OCI-LY7 (cell line): ENCODE results near the gene HIVEP2. TPM values are rescaled to one million over a fixed set of nuclear protein-coding genes. Genes with fewer than 3 reads are reported as not detected.

Experiments
- BruUV-seq: library from RNA; stranded (reverse); fragments of 400-500 nt; replicated peaks from 2 replicates; lab custom pipeline; 2021; lab: Mats Ljungman, UMichigan
- CTCF ChIA-PET: fragments of 300-600 bp; sonication (Branson Sonifier 250); formaldehyde crosslinking; loops from one replicate; lab custom pipeline; 2022; ENCODE audit warnings: antibody characterized with exemption; ENCODE audit not compliant: unreplicated experiment; lab: Charles Lee
- POLR2A ChIA-PET: fragments of 300-600 bp; sonication (Branson Sonifier 250); formaldehyde crosslinking; loops from one replicate; lab custom pipeline; 2022; ENCODE audit warnings: antibody characterized with exemption; lab: Charles Lee
- DNase-seq: peaks from one replicate; pipeline ENCODE4 v3.0.0-alpha.2; 2015; ENCODE audit warnings: low spot score
- H2AFZ ChIP-seq: fragments of 200-600 bp; sonication (generic), shearing (Covaris generic); 2 replicates; pipeline ENCODE4 v1.6.1; 2014; ENCODE audit warnings: mild to moderate bottlenecking, antibody characterized with exemption, low read length, moderate library complexity
- H3K27ac ChIP-seq: fragments of 200-600 bp; sonication (generic); 2 replicates; pipeline ENCODE4 v1.5.1; 2014; ENCODE audit warnings: mixed run types, low read depth, mild to moderate bottlenecking, moderate library complexity, low read length, inconsistent platforms; ENCODE audit not compliant: poor library complexity, severe bottlenecking
- H3K36me3 ChIP-seq: fragments of 200-600 bp; sonication (generic); 2 replicates; pipeline ENCODE4 v1.6.1; 2014; ENCODE audit warnings: mild to moderate bottlenecking, antibody characterized with exemption, low read length, moderate library complexity, mixed read lengths; ENCODE audit not compliant: insufficient read depth
- H3K4me1 ChIP-seq: fragments of 200-600 bp; sonication (generic); 2 replicates; pipeline ENCODE4 v1.5.1; 2014; ENCODE audit warnings: mild to moderate bottlenecking, low read length; ENCODE audit not compliant: insufficient read depth, poor library complexity, severe bottlenecking
- H3K4me2 ChIP-seq: fragments of 200-600 bp; sonication (generic); 2 replicates; pipeline ENCODE4 v1.6.1; 2014; ENCODE audit warnings: mild to moderate bottlenecking, low read length
- H3K4me3 ChIP-seq: fragments of 200-600 bp; sonication (generic); 2 replicates; pipeline ENCODE4 v1.5.1; 2014; ENCODE audit warnings: mild to moderate bottlenecking, low read depth, low read length; ENCODE audit not compliant: poor library complexity, severe bottlenecking
- H3K79me2 ChIP-seq: fragments of 200-600 bp; sonication (generic); 2 replicates; pipeline ENCODE4 v1.6.1; 2016; ENCODE audit warnings: low read depth, mild to moderate bottlenecking, low read length, moderate library complexity, mixed read lengths; ENCODE audit not compliant: insufficient read depth
- H3K9me2 ChIP-seq: fragments of 200-600 bp; sonication (generic); 2 replicates; pipeline ENCODE4 v1.6.1; 2016; ENCODE audit warnings: mild to moderate bottlenecking, low read length, mixed read lengths; ENCODE audit not compliant: insufficient read depth
- H3K9me3 ChIP-seq: fragments of 200-600 bp; sonication (generic); 2 replicates; pipeline ENCODE4 v1.6.1; 2014; ENCODE audit warnings: mild to moderate bottlenecking, mixed run types, low read length, mixed read lengths
- H4K20me1 ChIP-seq: fragments of 200-600 bp; sonication (generic); 2 replicates; pipeline ENCODE4 v1.6.1; 2014; ENCODE audit warnings: mild to moderate bottlenecking, antibody characterized with exemption, low read length, moderate library complexity, mixed read lengths; ENCODE audit not compliant: insufficient read depth
- EZH2phosphoT487 ChIP-seq: fragments of 200-600 bp; sonication (generic); IDR thresholded peaks from 2 replicates; pipeline ENCODE4 v1.6.1; 2018; ENCODE audit warnings: low read depth, borderline replicate concordance, mild to moderate bottlenecking, mixed run types, antibody characterized with exemption, low read length, moderate library complexity, mixed read lengths
- intact Hi-C: fragments of 100-400 bp; cut with micrococcal nuclease; formaldehyde crosslinking; loops from one replicate; pipeline ENCODE4 v1.10.0; 2022; ENCODE audit not compliant: unreplicated experiment
- total RNA-seq, 2 experiments: library from RNA; depleted of rRNA in 1 of 2; stranded (reverse); fragments of >200 nt in 1 of 2; shearing (Covaris generic) in 1 of 2; gene quantifications; 2 replicates each; pipeline ENCODE4 v1.2.3, GENCODE V29; 2014 to 2022
- TF ChIP-seq, protein P1 (sequence below): fragments of 200-600 bp; sonication (generic); conservative IDR thresholded peaks from 2 replicates; pipeline ENCODE4 v1.5.1; 2014; ENCODE audit warnings: mild to moderate bottlenecking, antibody characterized with exemption, low read length, moderate library complexity, mixed read lengths

The HIVEP2 gene
- total RNA-seq, 2 experiments from 2014 or later, result 18.8 to 24.6 TPM

DNA sequence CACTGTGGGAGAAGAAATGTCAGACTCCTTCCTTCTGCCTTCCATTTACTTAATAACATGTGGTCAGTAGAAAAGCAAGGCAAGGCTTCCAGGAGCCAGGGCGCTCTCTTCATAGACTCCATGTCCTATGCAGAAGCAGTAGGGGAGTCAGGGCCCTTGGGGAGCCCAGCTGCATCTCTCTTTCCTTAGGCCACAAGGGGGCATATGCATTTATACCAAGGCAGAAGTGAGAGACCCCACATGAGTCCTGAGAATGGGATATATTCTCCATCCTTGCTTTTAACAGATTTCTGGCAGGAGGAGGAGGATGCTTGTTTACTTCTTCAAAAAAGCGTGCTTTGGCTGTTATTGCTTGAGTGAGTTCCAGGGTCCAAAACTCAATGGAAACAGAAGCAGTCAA lies 198.5 kb downstream of the HIVEP2 start:
- no peaks in the 10 kb centered on the region for H4K20me1 ChIP-seq
- peak; percentile 67 for DNase-seq
- H3K36me3 ChIP-seq, result no peaks in the 10 kb centered on the region
- no peak overlapping the region for H3K4me3 ChIP-seq
- no peaks in the 10 kb centered on the region for H3K4me1 ChIP-seq
- no peak overlapping the region for H3K4me2 ChIP-seq
- no peaks in the 10 kb centered on the region for H3K9me3 ChIP-seq
- no peaks in the 10 kb centered on the region for H3K9me2 ChIP-seq
- ChIA-PET CTCF (interaction anchor here (1.3 kb wide), 1 partner anchor 139 kb away, joined by 3 read pairs; no protein-coding TSS in a partner anchor), POLR2A (interaction anchor here (2.3 kb wide), 1 partner anchor 9 kb away, joined by 5 read pairs; no protein-coding TSS in a partner anchor)
- no peaks in the 10 kb centered on the region for H3K79me2 ChIP-seq
- no peak overlapping the region for H3K27ac ChIP-seq
- no peak overlapping the region for H2AFZ ChIP-seq
- BruUV-seq, result no TSS peak
- TF ChIP-seq, protein P1, sequence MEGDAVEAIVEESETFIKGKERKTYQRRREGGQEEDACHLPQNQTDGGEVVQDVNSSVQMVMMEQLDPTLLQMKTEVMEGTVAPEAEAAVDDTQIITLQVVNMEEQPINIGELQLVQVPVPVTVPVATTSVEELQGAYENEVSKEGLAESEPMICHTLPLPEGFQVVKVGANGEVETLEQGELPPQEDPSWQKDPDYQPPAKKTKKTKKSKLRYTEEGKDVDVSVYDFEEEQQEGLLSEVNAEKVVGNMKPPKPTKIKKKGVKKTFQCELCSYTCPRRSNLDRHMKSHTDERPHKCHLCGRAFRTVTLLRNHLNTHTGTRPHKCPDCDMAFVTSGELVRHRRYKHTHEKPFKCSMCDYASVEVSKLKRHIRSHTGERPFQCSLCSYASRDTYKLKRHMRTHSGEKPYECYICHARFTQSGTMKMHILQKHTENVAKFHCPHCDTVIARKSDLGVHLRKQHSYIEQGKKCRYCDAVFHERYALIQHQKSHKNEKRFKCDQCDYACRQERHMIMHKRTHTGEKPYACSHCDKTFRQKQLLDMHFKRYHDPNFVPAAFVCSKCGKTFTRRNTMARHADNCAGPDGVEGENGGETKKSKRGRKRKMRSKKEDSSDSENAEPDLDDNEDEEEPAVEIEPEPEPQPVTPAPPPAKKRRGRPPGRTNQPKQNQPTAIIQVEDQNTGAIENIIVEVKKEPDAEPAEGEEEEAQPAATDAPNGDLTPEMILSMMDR, result peak; percentile 81
- no peak for TF ChIP-seq EZH2phosphoT487
- intact Hi-C loops, result loop anchor here (1.0 to 5.0 kb wide), 2 partner anchors 141 to 206 kb away; no protein-coding TSS in a partner anchor

DNA sequence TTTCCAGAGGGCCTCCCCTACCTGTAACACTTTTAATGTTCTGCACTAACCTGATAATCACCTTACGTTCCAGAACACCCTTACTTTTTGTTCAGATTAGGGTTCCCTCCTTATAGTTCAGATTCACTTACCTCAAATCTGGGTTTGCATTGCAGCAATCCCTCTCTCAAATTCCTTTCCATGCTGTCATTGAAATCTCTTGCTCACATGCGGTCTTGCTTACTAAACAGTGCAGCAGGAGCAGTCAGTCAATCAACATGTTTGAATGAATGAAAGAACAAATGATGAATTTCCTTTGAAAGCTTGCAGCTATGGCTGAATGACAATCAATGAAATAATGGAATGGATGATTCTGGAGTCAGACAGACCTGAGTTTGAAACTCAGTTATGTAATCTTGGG lies 200.1 kb downstream of the HIVEP2 start:
- H3K4me3 ChIP-seq, result no peak overlapping the region
- TF ChIP-seq, protein P1, result no peak
- TF ChIP-seq EZH2phosphoT487, result no peak
- no peaks in the 10 kb centered on the region for H3K79me2 ChIP-seq
- no peaks in the 10 kb centered on the region for H4K20me1 ChIP-seq
- no peaks in the 10 kb centered on the region for H3K36me3 ChIP-seq
- CTCF ChIA-PET, result no interaction called here
- POLR2A ChIA-PET, result interaction anchor here (1.1 kb wide), 1 partner anchor 134 kb away, joined by 3 read pairs; no protein-coding TSS in a partner anchor
- BruUV-seq, result no TSS peak
- H3K4me1 ChIP-seq, result no peaks in the 10 kb centered on the region
- DNase-seq, result no peak
- no peaks in the 10 kb centered on the region for H3K9me3 ChIP-seq
- H3K9me2 ChIP-seq, result no peaks in the 10 kb centered on the region; the same call in 1 of the 2 replicates
- intact Hi-C loops, result loop anchor here (5.0 kb wide), 1 partner anchor 207 kb away; no protein-coding TSS in a partner anchor
- no peak overlapping the region for H3K4me2 ChIP-seq
- H2AFZ ChIP-seq, result no peak overlapping the region
- H3K27ac ChIP-seq, result no peak overlapping the region

DNA sequence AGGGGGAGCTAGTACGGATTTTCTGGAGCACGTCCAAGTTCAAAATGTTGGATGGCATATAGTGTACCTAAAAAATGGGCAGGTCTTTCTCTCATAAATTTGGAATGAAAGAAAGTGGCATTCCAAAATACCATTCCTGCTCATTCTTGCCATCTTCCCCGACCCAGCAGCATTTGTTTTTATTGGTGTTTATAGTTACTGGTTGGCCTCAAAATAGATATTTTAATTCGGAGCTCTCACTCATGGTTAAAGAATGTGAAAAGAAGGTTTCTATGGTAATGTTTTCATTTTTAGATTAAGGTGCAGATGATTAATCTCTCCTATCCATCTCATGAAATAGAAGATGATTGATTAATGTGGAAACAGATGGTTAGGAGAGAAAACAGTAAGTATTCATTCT lies 204.5 kb downstream of the HIVEP2 start:
- Histone ChIP-seq H3K36me3 (no peaks in the 10 kb centered on the region), H3K79me2 (no peaks in the 10 kb centered on the region), H3K4me3 (no peak overlapping the region), H3K27ac (no peak overlapping the region), H2AFZ (no peak overlapping the region), H3K9me3 (no peaks in the 10 kb centered on the region), H4K20me1 (no peaks in the 10 kb centered on the region), H3K9me2 (no peaks in the 10 kb centered on the region; the same call in 1 of the 2 replicates), H3K4me2 (no peak overlapping the region), H3K4me1 (no peaks in the 10 kb centered on the region)
- intact Hi-C loops, result no loop called here
- ChIA-PET POLR2A (no interaction called here), CTCF (no interaction called here)
- TF ChIP-seq, protein P1, result no peak
- TF ChIP-seq EZH2phosphoT487, result no peak
- DNase-seq, result no peak
- no TSS peak for BruUV-seq
